HG03039 (cell line): ENCODE measurements around the gene EVA1A.

ENCODE experiments used
- ATAC-seq: cut with Tn5 transposase; IDR thresholded peaks from one replicate; pipeline ENCODE4 v1.9.1; 2021; ENCODE audit warnings: mild to moderate bottlenecking, moderate library complexity; ENCODE audit not compliant: unreplicated experiment

Gene EVA1A

GRCh38 chr2:75592030-75592429 lies 31.3 kb upstream of the EVA1A start:
- no peak for ATAC-seq

- no peak for ATAC-seq
Observed at GRCh38 chr2:75589391-75590105, 28.8 kb upstream of the EVA1A start.

- ATAC-seq, result no peak
Observed at GRCh38 chr2:75587954-75588587, 27.3 kb upstream of the EVA1A start.

- no peak for ATAC-seq
Observed at GRCh38 chr2:75586971-75587370, 26.2 kb upstream of the EVA1A start.

GRCh38 chr2:75582840-75583239 lies 22.1 kb upstream of the EVA1A start:
- ATAC-seq, result no peak

GRCh38 chr2:75580606-75581005 lies 19.9 kb upstream of the EVA1A start:
- no peak for ATAC-seq

- ATAC-seq, result no peak
Observed at GRCh38 chr2:75580156-75580555, 19.4 kb upstream of the EVA1A start.

- ATAC-seq, result no peak
Observed at GRCh38 chr2:75579186-75579585, 18.4 kb upstream of the EVA1A start.

GRCh38 chr2:75577280-75577679 lies 16.5 kb upstream of the EVA1A start:
- ATAC-seq, result no peak

GRCh38 chr2:75574106-75574505 lies 13.4 kb upstream of the EVA1A start:
- no peak for ATAC-seq

- ATAC-seq, result no peak
Observed at GRCh38 chr2:75573145-75573878, 12.6 kb upstream of the EVA1A start.

- ATAC-seq, result no peak
Observed at GRCh38 chr2:75571730-75572430, 11.1 kb upstream of the EVA1A start.

- ATAC-seq, result no peak
Observed at GRCh38 chr2:75570948-75571729, 10.4 kb upstream of the EVA1A start.

GRCh38 chr2:75570024-75570947 lies 9.5 kb upstream of the EVA1A start:
- ATAC-seq, result no peak

- no peak for ATAC-seq
Observed at GRCh38 chr2:75569546-75569945, 8.8 kb upstream of the EVA1A start.

- no peak for ATAC-seq
Observed at GRCh38 chr2:75568174-75568573, 7.4 kb upstream of the EVA1A start.

GRCh38 chr2:75565472-75566462 lies 5.0 kb upstream of the EVA1A start:
- no peak for ATAC-seq

- ATAC-seq, result no peak
Observed at GRCh38 chr2:75564713-75565359, 4.1 kb upstream of the EVA1A start.
